NB4 (cell line): ENCODE measurements around the gene CTF1.
A peak's percentile ranks its signal among the peaks of the same experiment; 100 is the strongest.

ENCODE experiments used
- CTCF ChIP-seq: IDR thresholded peaks from one replicate; pipeline ENCODE4 v1.5.1; 2012; ENCODE audit warnings: low read depth, low read length
- POLR2A ChIP-seq: IDR thresholded peaks from 2 replicates; pipeline ENCODE4 v1.6.1; 2011; ENCODE audit warnings: mild to moderate bottlenecking; ENCODE audit not compliant: insufficient read length; ENCODE audit errors: extremely low read depth

DNA sequence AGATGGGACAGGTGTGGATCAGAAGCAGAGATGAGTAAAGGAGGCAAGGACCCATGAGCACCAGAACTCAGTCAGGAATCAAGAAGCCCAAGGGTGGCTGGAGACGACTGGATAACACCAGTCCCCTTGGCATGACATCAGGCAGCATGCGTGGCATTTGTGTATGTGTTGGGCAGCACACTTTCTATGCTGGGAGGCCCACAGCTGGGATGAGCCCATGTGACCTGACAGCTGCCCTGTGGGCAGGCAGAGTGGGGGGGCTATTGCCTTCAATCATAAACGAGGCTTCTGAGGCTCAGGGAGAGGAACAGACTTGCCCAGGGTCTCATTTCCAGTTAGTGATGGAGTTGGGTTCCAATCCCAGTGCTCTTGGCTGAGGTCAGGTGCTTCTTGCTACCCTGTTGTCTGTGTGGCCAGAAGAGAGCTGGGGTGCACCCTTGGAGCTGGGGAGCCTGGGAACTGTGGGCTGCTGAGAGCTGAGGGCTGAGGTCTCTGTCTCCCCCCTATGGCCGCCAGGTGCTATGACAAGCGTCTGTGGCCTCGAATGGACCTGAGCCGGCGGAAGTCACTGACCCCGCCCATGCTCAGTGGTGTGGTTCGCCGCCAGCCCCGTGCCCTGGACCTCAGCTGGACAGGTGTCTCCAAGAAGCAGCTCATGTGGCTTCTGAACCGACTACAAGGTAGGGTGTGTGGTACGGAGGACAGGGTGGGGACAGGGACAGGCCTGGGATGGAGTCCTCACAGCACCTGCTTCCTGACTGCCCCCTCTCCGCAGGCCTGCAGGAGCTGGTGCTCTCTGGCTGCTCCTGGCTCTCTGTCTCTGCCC lies 45.4 kb downstream of the CTF1 start:
- TF ChIP-seq CTCF: peak; percentile 84
- no peak for TF ChIP-seq POLR2A
